GM21723 (cell line): ENCODE results near the gene CA5B.
A peak's percentile ranks its signal among the peaks of the same experiment; 100 is the strongest.
"Not testable (repeated sequence)": the region's sequence is repeated elsewhere in the genome, so short reads cannot be mapped to it uniquely, and the experiment has no call there.

Experiments
- ATAC-seq: cut with Tn5 transposase; IDR thresholded peaks from one replicate; pipeline ENCODE4 v1.9.1; 2021; ENCODE audit warnings: mild to moderate bottlenecking, moderate library complexity; ENCODE audit not compliant: unreplicated experiment

The CA5B gene

GRCh38 chrX:15812192-15812938 lies 74.3 kb downstream of the CA5B start:
- ATAC-seq = no peak

- ATAC-seq = no peak
Measured at GRCh38 chrX:15813416-15813815, 75.3 kb downstream of the CA5B start.

GRCh38 chrX:15814771-15815365 lies 76.8 kb downstream of the CA5B start:
- ATAC-seq = no peak

- ATAC-seq = peak; percentile 88
Measured at GRCh38 chrX:15815779-15816437, 77.8 kb downstream of the CA5B start.

GRCh38 chrX:15816438-15816809 lies 78.4 kb downstream of the CA5B start:
- ATAC-seq = no peak

GRCh38 chrX:15816886-15817285 lies 78.8 kb downstream of the CA5B start:
- ATAC-seq = no peak

- ATAC-seq = no peak
Measured at GRCh38 chrX:15820106-15821073, 82.3 kb downstream of the CA5B start.

- no peak for ATAC-seq
Measured at GRCh38 chrX:15822922-15823321, 84.9 kb downstream of the CA5B start.

- ATAC-seq = no peak
Measured at GRCh38 chrX:15825936-15826335, 87.9 kb downstream of the CA5B start.

GRCh38 chrX:15829217-15829616 lies 91.1 kb downstream of the CA5B start:
- no peak for ATAC-seq

- ATAC-seq = not testable (repeated sequence)
Measured at GRCh38 chrX:15831347-15831746, 93.3 kb downstream of the CA5B start.

- no peak for ATAC-seq
Measured at GRCh38 chrX:15834053-15834452, 96.0 kb downstream of the CA5B start.

GRCh38 chrX:15834827-15835595 lies 96.9 kb downstream of the CA5B start:
- ATAC-seq = no peak
